NT2/D1 (cell line): ENCODE data around the gene ADK.

Source experiments
- DNase-seq: peaks from one replicate; pipeline ENCODE4 v3.0.0-alpha.2; 2011; ENCODE audit warnings: low read depth, low spot score
- H3K27me3 ChIP-seq: 2 replicates; pipeline ENCODE4 v1.6.0; 2011; ENCODE audit warnings: mild to moderate bottlenecking; ENCODE audit not compliant: insufficient read length, insufficient read depth
- H3K36me3 ChIP-seq: 2 replicates; pipeline ENCODE4 v1.6.1; 2011; ENCODE audit warnings: mild to moderate bottlenecking, low read length, mixed read lengths; ENCODE audit not compliant: insufficient read depth, insufficient read length
- H3K4me1 ChIP-seq: 2 replicates; pipeline ENCODE4 v1.5.1; 2011; ENCODE audit not compliant: insufficient read depth, insufficient read length
- H3K4me3 ChIP-seq: 2 replicates; pipeline ENCODE4 v1.5.1; 2011; ENCODE audit warnings: low read depth; ENCODE audit not compliant: insufficient read length
- H3K9ac ChIP-seq: 2 replicates; pipeline ENCODE4 v1.6.0; 2011; ENCODE audit warnings: low read depth; ENCODE audit not compliant: insufficient read length
- H3K9me3 ChIP-seq: 2 replicates; pipeline ENCODE4 v1.5.1; 2011; ENCODE audit warnings: mild to moderate bottlenecking, low read length; ENCODE audit not compliant: insufficient read depth
- SUZ12 ChIP-seq: IDR thresholded peaks from 2 replicates; pipeline ENCODE4 v1.6.1; 2011; ENCODE audit not compliant: insufficient read length, insufficient read depth; ENCODE audit errors: extremely low read depth
- YY1 ChIP-seq: IDR thresholded peaks from 2 replicates; pipeline ENCODE4 v1.6.1; 2011; ENCODE audit not compliant: insufficient read length, insufficient read depth
- ZNF274 ChIP-seq: IDR thresholded peaks from 2 replicates; pipeline ENCODE4 v1.6.1; 2011; ENCODE audit warnings: mild to moderate bottlenecking, low read depth, low read length

The ADK gene

DNA sequence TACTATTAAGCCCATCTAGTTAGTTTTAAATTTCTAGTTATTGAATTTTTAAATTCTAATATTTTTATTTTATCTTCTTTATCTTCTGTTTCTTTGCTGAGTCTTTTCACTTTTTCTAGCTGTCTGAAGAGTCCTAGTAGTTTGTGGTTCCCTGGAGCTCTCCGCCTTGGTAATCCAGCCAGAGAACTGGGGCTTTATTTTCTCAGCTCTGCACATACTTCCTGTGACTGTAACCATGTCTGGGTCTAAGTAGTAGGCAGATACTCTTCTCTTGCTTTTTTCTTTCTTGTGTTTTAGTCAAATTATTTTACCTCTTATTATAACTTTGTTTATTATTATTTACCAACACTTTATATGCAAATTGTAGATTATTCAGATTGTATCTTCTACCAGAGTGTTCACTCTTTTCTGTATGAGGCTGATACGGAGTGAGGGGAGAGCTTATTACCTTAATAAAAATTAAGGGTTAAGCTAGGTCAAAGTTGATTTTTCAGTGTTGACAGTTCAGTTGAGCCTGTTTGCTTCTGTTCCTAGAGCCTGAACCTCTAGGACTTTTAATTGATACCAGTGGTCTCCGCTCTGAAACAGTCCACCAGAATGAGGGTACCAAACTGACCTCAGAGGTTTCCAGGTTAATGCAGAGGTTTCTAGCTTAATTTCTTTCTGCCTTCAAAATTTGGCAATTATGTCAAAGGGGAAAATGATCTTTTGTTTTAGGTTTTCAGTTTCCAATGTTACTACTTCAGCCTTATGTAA is 155.4 kb downstream of the ADK start:
- Histone ChIP-seq H3K4me3 (no peak overlapping the region), H3K27me3 (no peaks in the 10 kb centered on the region), H3K9ac (no peak overlapping the region), H3K9me3 (no peaks in the 10 kb centered on the region), H3K4me1 (no peaks in the 10 kb centered on the region), H3K36me3 (no peaks in the 10 kb centered on the region)
- no peak for DNase-seq
- TF ChIP-seq SUZ12 (no peak), ZNF274 (no peak), YY1 (no peak)

DNA sequence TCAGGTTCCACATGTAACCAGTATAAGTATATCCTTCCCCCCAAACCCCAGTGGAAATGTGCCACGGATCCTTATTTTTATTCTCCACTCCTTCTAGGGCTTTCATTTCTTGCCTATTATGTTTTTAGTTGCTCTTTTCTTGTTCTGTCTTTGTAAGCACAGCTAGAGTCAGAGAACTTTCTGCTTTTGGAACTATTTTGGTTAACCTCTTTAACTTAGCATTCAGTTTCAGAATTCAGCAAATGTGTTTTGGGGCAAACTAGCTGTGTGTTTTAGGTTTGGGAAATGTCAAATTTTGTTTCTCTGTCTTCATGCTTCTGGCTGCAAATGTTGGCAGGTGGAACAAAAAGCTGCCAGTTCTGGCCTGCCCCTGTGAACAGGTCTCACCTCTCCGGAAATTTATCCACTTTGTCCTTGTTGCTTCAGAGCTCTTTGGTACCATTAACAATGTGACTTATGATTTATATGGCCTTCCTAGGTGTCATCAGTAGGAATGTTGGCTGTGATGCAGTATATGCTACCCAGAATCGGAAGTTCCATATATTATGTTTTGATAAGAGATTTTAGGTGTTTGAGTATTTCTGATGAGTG is 156.1 kb downstream of the ADK start:
- H3K4me3 ChIP-seq = no peak overlapping the region

DNA sequence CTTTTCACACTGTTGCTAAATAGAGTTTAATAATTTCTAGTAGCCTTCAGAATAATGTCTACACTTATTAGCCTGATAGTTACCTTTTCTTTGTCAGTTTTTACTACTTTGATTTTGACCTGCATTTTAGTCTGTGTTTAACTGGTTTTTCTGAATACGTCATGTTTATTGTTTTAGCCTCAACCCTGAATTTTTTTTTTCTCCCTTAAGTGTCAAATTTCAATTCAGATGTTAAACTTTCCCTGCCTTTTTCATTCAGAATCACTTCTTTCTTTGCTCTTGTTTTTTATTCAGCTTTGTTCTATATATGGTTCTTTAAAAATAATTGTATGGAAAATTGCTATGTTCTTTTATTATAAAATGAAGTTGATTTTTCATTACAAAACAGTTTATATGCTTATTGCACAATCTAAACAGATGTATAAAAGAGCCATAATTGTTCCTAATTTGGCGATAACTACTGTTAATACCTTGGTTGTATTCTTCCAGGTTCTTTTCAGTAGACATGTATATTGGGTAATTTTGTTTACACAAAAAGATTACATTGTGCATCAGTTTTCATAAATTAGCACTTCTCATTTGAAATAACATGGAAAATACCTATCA is 159.7 kb downstream of the ADK start:
- H3K9me3 ChIP-seq = no peaks in the 10 kb centered on the region
- no peak for TF ChIP-seq ZNF274
- TF ChIP-seq YY1 = no peak
- no peak for TF ChIP-seq SUZ12
- H3K9ac ChIP-seq = no peak overlapping the region
- no peaks in the 10 kb centered on the region for H3K36me3 ChIP-seq
- DNase-seq = no peak
- H3K4me3 ChIP-seq = no peak overlapping the region
- H3K4me1 ChIP-seq = no peaks in the 10 kb centered on the region
- no peaks in the 10 kb centered on the region for H3K27me3 ChIP-seq

More for the DNA sequence above, 156.1 kb downstream of the ADK start:
- DNase-seq = no peak
- no peaks in the 10 kb centered on the region for H3K36me3 ChIP-seq
- H3K27me3 ChIP-seq = no peaks in the 10 kb centered on the region
- H3K4me1 ChIP-seq = no peaks in the 10 kb centered on the region
- H3K9me3 ChIP-seq = no peaks in the 10 kb centered on the region
- TF ChIP-seq SUZ12 (no peak), ZNF274 (no peak), YY1 (no peak)
- no peak overlapping the region for H3K9ac ChIP-seq

DNA sequence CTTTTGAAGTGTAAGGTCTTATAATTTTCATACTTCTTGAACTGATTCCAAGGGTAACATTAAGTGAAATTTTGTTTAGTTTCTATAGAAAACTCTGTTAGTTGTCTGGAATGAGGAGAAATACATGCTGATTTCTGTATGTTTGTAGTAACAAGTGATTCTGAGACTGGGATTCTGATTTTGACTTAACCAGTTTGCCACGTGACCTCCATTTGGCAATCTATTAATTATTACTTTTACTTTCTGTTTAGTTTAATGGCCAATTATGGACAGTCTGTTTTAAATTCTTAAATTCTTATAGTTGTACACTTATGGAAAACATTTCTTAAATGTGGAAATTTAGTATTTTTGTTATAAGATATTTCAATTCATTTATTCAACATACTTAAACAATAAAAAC is 163.1 kb downstream of the ADK start:
- Histone ChIP-seq H3K9ac (no peak overlapping the region), H3K27me3 (no peaks in the 10 kb centered on the region), H3K9me3 (no peaks in the 10 kb centered on the region), H3K4me1 (no peaks in the 10 kb centered on the region), H3K4me3 (no peak overlapping the region), H3K36me3 (no peaks in the 10 kb centered on the region)
- TF ChIP-seq ZNF274 (no peak), YY1 (no peak), SUZ12 (no peak)
- DNase-seq = no peak

DNA sequence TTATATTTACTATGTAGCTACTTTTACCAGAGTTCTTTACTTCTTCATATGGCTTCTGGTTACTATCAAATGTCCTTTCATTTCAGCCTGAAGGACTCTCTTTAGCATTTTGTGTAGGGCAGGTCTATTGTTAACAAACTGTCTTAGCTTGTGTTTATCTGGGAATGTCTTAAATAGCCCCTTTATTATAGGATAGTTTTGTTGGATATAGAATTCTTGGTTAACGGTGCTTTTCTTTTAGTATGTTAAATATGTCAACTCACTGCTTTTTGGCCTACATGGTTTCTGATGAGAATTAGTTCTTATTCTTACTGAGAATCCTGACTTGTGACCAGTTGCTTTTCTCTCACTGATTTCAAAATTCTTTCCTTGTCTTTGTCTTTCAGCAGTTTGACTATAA is 169.0 kb downstream of the ADK start:
- H3K36me3 ChIP-seq = no peaks in the 10 kb centered on the region
- no peak for TF ChIP-seq YY1
- TF ChIP-seq ZNF274 = no peak
- TF ChIP-seq SUZ12 = no peak
- H3K27me3 ChIP-seq = no peaks in the 10 kb centered on the region
- H3K9me3 ChIP-seq = peaks cover 8% of the 10 kb centered on the region; the same call in 1 of the 2 replicates
- no peak for DNase-seq
- H3K9ac ChIP-seq = no peak overlapping the region
- no peak overlapping the region for H3K4me3 ChIP-seq
- no peaks in the 10 kb centered on the region for H3K4me1 ChIP-seq

DNA sequence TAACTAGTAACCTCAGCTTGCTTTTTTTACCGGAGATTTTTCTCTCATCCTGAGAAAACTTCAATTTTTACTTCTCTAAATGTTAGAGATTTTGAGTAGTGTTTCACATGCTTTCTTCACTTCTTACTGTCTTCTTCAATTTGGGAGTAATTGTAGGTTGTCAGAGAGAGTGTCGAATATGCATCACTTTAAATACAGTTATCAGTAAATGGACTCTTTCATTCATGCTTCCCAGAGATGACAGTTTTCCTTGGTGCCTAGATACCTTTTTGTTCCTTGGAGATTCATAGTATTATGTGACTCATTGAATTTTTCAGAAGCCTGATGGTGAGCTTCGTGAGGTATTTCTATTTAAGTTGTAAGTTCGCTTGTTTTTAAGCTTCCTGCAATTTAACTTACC is 169.7 kb downstream of the ADK start:
- no peaks in the 10 kb centered on the region for H3K4me1 ChIP-seq
- H3K27me3 ChIP-seq = no peaks in the 10 kb centered on the region
- H3K9me3 ChIP-seq = peaks cover 8% of the 10 kb centered on the region; the same call in 1 of the 2 replicates
- H3K4me3 ChIP-seq = no peak overlapping the region
- DNase-seq = no peak
- no peak overlapping the region for H3K9ac ChIP-seq
- H3K36me3 ChIP-seq = no peaks in the 10 kb centered on the region
- no peak for TF ChIP-seq ZNF274

DNA sequence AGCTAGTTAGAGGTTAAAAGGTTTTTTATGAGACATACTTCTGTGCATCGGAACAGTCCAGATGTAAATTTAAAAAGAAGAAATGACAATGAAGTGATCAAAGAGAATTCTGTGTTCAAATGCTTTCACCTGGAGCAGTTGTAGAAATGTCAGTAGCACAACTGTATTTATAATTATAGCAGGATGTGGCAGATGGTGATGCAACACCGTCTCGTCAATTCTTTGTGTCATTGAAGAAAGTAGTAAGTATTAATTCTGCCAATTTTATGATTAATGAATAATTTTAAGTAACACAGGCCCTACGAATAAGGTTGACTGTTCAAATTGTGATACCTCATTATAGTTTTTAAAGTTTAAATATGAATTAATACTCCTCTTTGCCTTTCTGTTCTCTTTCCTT is 171.1 kb downstream of the ADK start:
- Histone ChIP-seq H3K36me3 (no peaks in the 10 kb centered on the region), H3K27me3 (no peaks in the 10 kb centered on the region), H3K9me3 (peaks cover 8% of the 10 kb centered on the region; the same call in 1 of the 2 replicates), H3K9ac (no peak overlapping the region), H3K4me1 (no peaks in the 10 kb centered on the region), H3K4me3 (no peak overlapping the region)
- no peak for DNase-seq
- TF ChIP-seq SUZ12 (no peak), ZNF274 (no peak), YY1 (no peak)

DNA sequence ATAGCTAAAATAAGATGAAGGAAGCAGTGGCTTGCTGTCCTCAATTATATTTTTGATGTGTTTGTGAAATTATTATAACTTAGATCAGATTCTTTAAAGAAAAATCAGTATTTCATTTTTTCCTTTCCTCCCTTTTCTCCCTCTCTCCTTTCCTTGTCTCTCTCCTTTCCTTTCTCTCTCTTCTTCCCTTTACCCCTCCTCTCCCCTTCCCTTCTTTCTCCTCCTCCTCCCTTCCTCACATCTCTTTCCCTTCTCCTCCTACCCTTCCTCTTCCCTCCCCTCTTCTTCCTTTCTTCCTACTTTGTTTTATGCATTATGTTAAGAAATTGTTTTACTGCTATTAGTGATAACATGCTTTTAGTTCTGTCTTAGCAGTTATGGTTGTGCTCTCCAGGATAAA is 171.5 kb downstream of the ADK start:
- no peak for DNase-seq
- Histone ChIP-seq H3K9me3 (peaks cover 8% of the 10 kb centered on the region; the same call in 1 of the 2 replicates), H3K4me3 (no peak overlapping the region), H3K9ac (no peak overlapping the region), H3K27me3 (no peaks in the 10 kb centered on the region), H3K4me1 (no peaks in the 10 kb centered on the region), H3K36me3 (no peaks in the 10 kb centered on the region)
- TF ChIP-seq SUZ12 (no peak), YY1 (no peak), ZNF274 (no peak)
